ENCODE results near the gene MITF. TPM values are rescaled to one million over a fixed set of nuclear protein-coding genes. Genes with fewer than 3 reads are reported as not detected.

The MITF gene
- total and polyA plus RNA-seq, 2 of the 4 experiments (the other 2 are of a cell fraction): 6.5 to 16.7 TPM

- WGBS, 2 experiments (ENCODE audit: extremely low coverage in 2 of 2, insufficient read length in 1 of 2): 0% methylated on average over 1 of the region's 3 CpGs; no CpG with 5 or more reads in 1 of the 2 experiments
- DNase-seq (peak; percentile 71), ATAC-seq (ENCODE audit: low read depth) (peak; percentile 63)
- intact Hi-C loops (cut with micrococcal nuclease) (loop anchor here (2.0 kb wide), 1 partner anchor 13 kb away; no protein-coding TSS in a partner anchor), dilution Hi-C loops (cut with HindIII; ENCODE audit: low sequenced_read_pairs, unreplicated experiment) (no loop called here), in situ Hi-C loops (cut with MboI; ENCODE audit: low sequenced_read_pairs) (no loop called here)
- Histone ChIP-seq H3K27me3 (ENCODE audit: control insufficient read depth, insufficient read depth, low read length) (no peaks in the 10 kb centered on the region), H3K9ac (ENCODE audit: low read depth, low read length) (no peak overlapping the region), H3K4me2 (ENCODE audit: low read depth, low read length) (peak overlapping the region; percentile 62; the same call in 1 of the 2 replicates), H3K27ac (ENCODE audit: insufficient read depth, low read length) (no peak overlapping the region), H3K9me3 (ENCODE audit: control insufficient read depth, insufficient read depth, low read length) (peaks cover 6% of the 10 kb centered on the region), H4K8ac (ENCODE audit: low read depth in 2 of 2, low read length in 2 of 2) (no peak overlapping the region), H2BK120ac (ENCODE audit: low read depth, low read length) (no peak overlapping the region), H2AK9ac (replicated peaks; ENCODE audit: low read depth, low read length, poor library complexity) (no peak overlapping the region), H3K4ac (ENCODE audit: low read depth, low read length) (no peak overlapping the region; the same call in 1 of the 2 replicates), H4K91ac (ENCODE audit: insufficient read depth, low read depth, low read length) (no peak overlapping the region), H2BK15ac (ENCODE audit: low read depth, low read length) (no peak overlapping the region; the same call in 2 of the 3 replicates), H2BK5ac (ENCODE audit: low read depth, low read length, poor library complexity, severe bottlenecking) (peak overlapping the region; percentile 95), H3K36me3 (ENCODE audit: control insufficient read depth, insufficient read depth, low read length) (peaks cover 1% of the 10 kb centered on the region; the same call in 1 of the 2 replicates), H3K9me1 (ENCODE audit: insufficient read depth, low read length) (peaks cover 23% of the 10 kb centered on the region), H3K56ac (ENCODE audit: extremely low read depth, insufficient read depth, low read length) (no peak overlapping the region), H3K4me1 (ENCODE audit: control insufficient read depth, insufficient read depth, low read length) (peaks cover 31% of the 10 kb centered on the region), H4K20me1 (ENCODE audit: insufficient read depth, low read length) (peaks cover 3% of the 10 kb centered on the region; the same call in 1 of the 2 replicates), H2AFZ (replicated peaks; ENCODE audit: low read length, poor library complexity) (no peak overlapping the region), H4K5ac (ENCODE audit: low read depth, low read length) (no peak overlapping the region), H3K4me3 (ENCODE audit: insufficient read depth, low read depth, low read length) (no peak overlapping the region), H2BK20ac (ENCODE audit: low read depth, low read length) (no peak overlapping the region), H3K23ac (ENCODE audit: low read depth, low read length) (no peak overlapping the region), H3K79me1 (ENCODE audit: low read depth in 1 of 2, low read length in 2 of 2) (peaks cover 24 to 51% of the 10 kb centered on the region in 2 experiments), H3K18ac (ENCODE audit: low read depth, low read length) (no peak overlapping the region), H2AK5ac (ENCODE audit: low read depth, low read length) (no peak overlapping the region), H3K14ac (replicated peaks; ENCODE audit: low read depth, low read length) (no peak overlapping the region)
- ChIA-PET CTCF (interaction anchor here (1.0 kb wide), 2 partner anchors 10 to 36 kb away, joined by 3 to 4 read pairs; partner anchors contain the start of gene MITF), POLR2A (ENCODE audit: unreplicated experiment) (interaction anchor here (0.6 kb wide), 1 partner anchor 35 kb away, joined by 3 read pairs; no protein-coding TSS in a partner anchor)
- TF ChIP-seq ELK1 (IDR thresholded peaks at IDR 0.05; ENCODE audit: borderline replicate concordance, low read depth, low read length): no peak
- peak; percentile 69 for TF ChIP-seq CEBPB (IDR thresholded peaks at IDR 0.05; ENCODE audit: low read depth, low read length)
- no peak for TF ChIP-seq RFX5 (IDR thresholded peaks at IDR 0.05; ENCODE audit: low read depth, low read length)
- no TSS peak for BruUV-seq (replicated peaks)
Measured at GRCh38 chr3:69749461-69749860, 10.2 kb downstream of the MITF start.

Measured in IMR-90 (cell line).